ENCODE data around the gene POPDC2. TPM values are rescaled to one million over a fixed set of nuclear protein-coding genes. Genes with fewer than 3 reads are reported as not detected.
A peak's percentile ranks its signal among the peaks of the same experiment; 100 is the strongest.

POPDC2 gene
- total RNA-seq, 2 donors from 2014 or later = 679 to 853 TPM

- no peaks in the 10 kb centered on the region for H3K9me3 ChIP-seq
- no peak for TF ChIP-seq CTCF (IDR thresholded peaks at IDR 0.05)
- no peak overlapping the region for H3K4me3 ChIP-seq
- DNase-seq (ENCODE audit: low spot score) = no peak
- peak overlapping the region; percentile 61 to 69 for H3K27ac ChIP-seq
- H3K27me3 ChIP-seq = no peaks in the 10 kb centered on the region
- H3K36me3 ChIP-seq = peaks cover 1% of the 10 kb centered on the region
- peaks cover 0 to 57% of the 10 kb centered on the region in 2 donors for H3K4me1 ChIP-seq
Observed at GRCh38 chr3:119630128-119630879, 30.1 kb downstream of the POPDC2 start.

GRCh38 chr3:119628816-119629445, 31.5 kb downstream of the POPDC2 start:
- no peak for DNase-seq (ENCODE audit: low spot score)
- Histone ChIP-seq H3K36me3 (no peaks in the 10 kb centered on the region), H3K4me1 (peaks cover 0 to 57% of the 10 kb centered on the region in 2 donors), H3K27ac (peak overlapping the region; percentile 3 to 63), H3K9me3 (no peaks in the 10 kb centered on the region), H3K4me3 (no peak overlapping the region), H3K27me3 (no peaks in the 10 kb centered on the region)
- TF ChIP-seq CTCF (IDR thresholded peaks at IDR 0.05) = no peak

GRCh38 chr3:119628390-119628789, 32.0 kb downstream of the POPDC2 start:
- no peak for DNase-seq (ENCODE audit: low spot score)
- peaks cover 0 to 57% of the 10 kb centered on the region in 2 donors for H3K4me1 ChIP-seq
- no peak for TF ChIP-seq CTCF (IDR thresholded peaks at IDR 0.05)
- no peaks in the 10 kb centered on the region for H3K27me3 ChIP-seq
- H3K4me3 ChIP-seq = no peak overlapping the region
- peak overlapping the region in 1 of 2 donors; percentile 63 for H3K27ac ChIP-seq
- H3K9me3 ChIP-seq = no peaks in the 10 kb centered on the region
- H3K36me3 ChIP-seq = no peaks in the 10 kb centered on the region

- peaks cover 0 to 55% of the 10 kb centered on the region in 2 donors for H3K4me1 ChIP-seq
- peak overlapping the region; percentile 42 to 63 for H3K27ac ChIP-seq
- H3K36me3 ChIP-seq = no peaks in the 10 kb centered on the region
- no peaks in the 10 kb centered on the region for H3K9me3 ChIP-seq
- no peak overlapping the region for H3K4me3 ChIP-seq
- no peaks in the 10 kb centered on the region for H3K27me3 ChIP-seq
- TF ChIP-seq CTCF (IDR thresholded peaks at IDR 0.05) = no peak
- no peak for DNase-seq (ENCODE audit: low spot score)
Observed at GRCh38 chr3:119627461-119627860, 32.9 kb downstream of the POPDC2 start.

GRCh38 chr3:119626196-119626595, 34.2 kb downstream of the POPDC2 start:
- Histone ChIP-seq H3K4me1 (peaks cover 0 to 50% of the 10 kb centered on the region in 2 donors), H3K9me3 (no peaks in the 10 kb centered on the region), H3K4me3 (no peak overlapping the region), H3K27ac (peak overlapping the region in 1 of 2 donors; percentile 16), H3K36me3 (no peaks in the 10 kb centered on the region), H3K27me3 (no peaks in the 10 kb centered on the region)
- no peak for TF ChIP-seq CTCF (IDR thresholded peaks at IDR 0.05)
- no peak for DNase-seq (ENCODE audit: low spot score)

Measured in right atrium auricular region (tissue), 2 donors.